Fibroblast of mammary gland (primary cell): Measurements from ENCODE around the gene PLEKHH1.
A peak's percentile ranks its signal among the peaks of the same experiment; 100 is the strongest.

Experiments used
- DNase-seq: peaks from one replicate; pipeline ENCODE4 v3.0.0-alpha.2; 2010; ENCODE audit warnings: low read depth
- H3K4me3 ChIP-seq: 2 replicates; pipeline ENCODE4 v1.5.1; 2011; ENCODE audit warnings: low read depth, mild to moderate bottlenecking, low read length, moderate library complexity; ENCODE audit not compliant: control insufficient read depth
- CTCF ChIP-seq: conservative IDR thresholded peaks from 2 replicates; pipeline ENCODE4 v1.5.1; 2011; ENCODE audit warnings: low read depth, low read length, inconsistent platforms; ENCODE audit not compliant: control insufficient read depth, insufficient read depth

PLEKHH1 gene

GRCh38 chr14:67532998-67533753 lies at the start of gene PLEKHH1:
PLEKHH1 (plus strand) TSS chr14:67533290; CDS start chr14:67541868, 8,578 bp downstream.
- peak within 1 kb of the TSS; percentile 55 for H3K4me3 ChIP-seq
- no peak for TF ChIP-seq CTCF
- DNase-seq, result peak; percentile 61

GRCh38 chr14:67483579-67484285 lies 49.4 kb upstream of the PLEKHH1 start:
- TF ChIP-seq CTCF, result no peak
- DNase-seq, result no peak

DNA sequence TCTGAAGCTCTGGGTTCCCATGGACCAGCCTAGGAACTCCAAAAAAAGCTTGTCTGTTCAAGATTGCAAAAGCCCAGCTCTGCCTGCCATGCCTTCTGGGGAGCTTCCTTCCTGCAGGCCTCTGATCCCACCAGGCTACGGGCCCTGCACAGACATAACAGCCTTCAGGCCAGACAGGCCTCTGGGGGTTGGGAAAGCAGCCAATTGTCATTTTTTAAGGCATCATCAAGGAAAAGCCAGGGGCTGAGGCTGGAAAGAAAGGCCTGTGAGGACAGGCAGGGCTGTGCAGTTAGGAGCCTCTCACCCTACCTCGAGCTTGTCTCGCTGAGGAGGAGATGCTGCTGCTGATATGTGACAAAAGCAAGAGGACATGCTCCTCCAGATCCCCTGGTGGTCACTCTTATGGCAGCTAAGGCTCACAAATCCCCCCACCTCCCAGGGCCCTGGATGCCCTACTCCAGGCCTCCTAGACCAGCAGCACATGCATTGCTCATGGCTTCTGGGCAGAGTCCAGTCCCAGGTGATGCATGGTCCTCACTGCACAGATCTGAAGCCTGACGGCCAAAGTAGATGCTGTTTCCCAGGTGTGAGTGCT lies 47.5 kb upstream of the PLEKHH1 start:
- no peak overlapping the region for H3K4me3 ChIP-seq
- TF ChIP-seq CTCF, result no peak
- no peak for DNase-seq

More at GRCh38 chr14:67483579-67484285, 49.4 kb upstream of the PLEKHH1 start:
- no peak overlapping the region for H3K4me3 ChIP-seq

DNA sequence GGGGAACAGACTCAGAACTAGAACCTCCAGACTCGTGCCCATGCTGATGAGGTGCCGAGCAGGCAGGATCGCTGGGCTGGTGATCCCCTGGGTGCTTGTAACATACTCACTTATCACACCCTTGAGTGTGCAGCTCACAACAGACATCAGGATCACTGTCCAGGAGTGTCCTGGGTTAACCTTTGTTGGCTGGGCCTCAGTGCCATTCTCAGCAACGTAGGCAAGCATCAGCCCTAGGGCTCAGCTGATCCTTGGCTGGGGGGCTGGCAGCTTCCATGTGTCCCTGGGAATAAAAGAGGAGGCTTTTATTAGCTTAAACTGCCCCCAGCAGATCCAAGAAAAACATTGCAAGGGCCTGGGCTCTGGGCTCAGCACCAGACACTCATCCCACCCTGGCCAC lies 46.2 kb upstream of the PLEKHH1 start:
- no peak for TF ChIP-seq CTCF
- DNase-seq, result no peak
- H3K4me3 ChIP-seq, result no peak overlapping the region

DNA sequence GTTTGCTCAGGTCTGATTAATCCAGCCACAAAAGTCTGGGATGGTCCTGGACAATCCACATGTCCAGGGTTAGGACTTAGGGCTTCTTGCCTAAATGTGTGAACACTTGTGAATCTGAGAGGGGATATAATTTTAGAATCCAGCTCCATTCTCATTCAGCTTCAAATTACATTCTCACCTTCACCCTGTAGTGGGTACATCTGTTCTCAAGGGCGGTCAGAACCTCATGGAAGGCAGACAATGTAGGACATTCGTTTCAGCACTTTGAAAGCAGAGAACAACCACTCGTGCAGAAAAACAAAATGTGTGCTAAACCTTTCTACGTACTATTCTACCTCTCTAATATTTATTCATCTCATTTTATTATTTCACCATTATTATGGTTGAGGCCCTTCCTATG lies 45.8 kb upstream of the PLEKHH1 start:
- no peak overlapping the region for H3K4me3 ChIP-seq
- TF ChIP-seq CTCF, result no peak
- no peak for DNase-seq

GRCh38 chr14:67487937-67488893 lies 44.9 kb upstream of the PLEKHH1 start, which contains the start of gene TMEM229B:
TMEM229B (minus strand) TSS chr14:67488721; CDS start chr14:67473923, 14,798 bp downstream.
- DNase-seq, result no peak
- no peak for TF ChIP-seq CTCF
- no peak within 1 kb of the TSS for H3K4me3 ChIP-seq
